ENCODE results near the gene SLC1A1.
"Not testable (repeated sequence)": the region's sequence is repeated elsewhere in the genome, so short reads cannot be mapped to it uniquely, and the experiment has no call there.

SLC1A1 gene

GRCh38 chr9:4579001-4579400 lies 88.7 kb downstream of the SLC1A1 start:
- no peak for DNase-seq (ENCODE audit: low spot score)

- DNase-seq (ENCODE audit: low spot score): no peak
Measured at GRCh38 chr9:4581035-4581760, 90.9 kb downstream of the SLC1A1 start.

- DNase-seq (ENCODE audit: low spot score): no peak
Measured at GRCh38 chr9:4581861-4582565, 91.7 kb downstream of the SLC1A1 start.

- no peak for DNase-seq (ENCODE audit: low spot score)
Measured at GRCh38 chr9:4583001-4583400, 92.7 kb downstream of the SLC1A1 start.

DNA sequence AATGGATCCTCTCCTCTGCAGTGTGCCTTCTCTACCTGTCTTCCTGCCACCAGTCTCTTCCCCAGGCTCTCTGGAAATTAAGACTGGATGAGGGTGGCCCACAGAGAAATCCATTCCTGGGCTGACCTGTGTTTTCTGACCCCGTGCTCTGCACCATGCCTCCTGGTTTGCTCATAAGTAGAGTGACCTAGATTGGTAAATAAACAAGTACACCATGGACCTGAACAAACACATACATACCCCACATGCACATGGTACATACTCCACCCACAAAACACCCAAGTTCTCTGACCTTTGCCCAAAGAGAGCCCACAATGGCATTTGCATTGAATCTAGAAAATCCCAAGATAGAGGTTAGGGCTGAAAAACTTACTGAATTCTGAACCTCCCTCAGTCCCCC lies 94.4 kb downstream of the SLC1A1 start:
- no peak for DNase-seq (ENCODE audit: low spot score)

DNA sequence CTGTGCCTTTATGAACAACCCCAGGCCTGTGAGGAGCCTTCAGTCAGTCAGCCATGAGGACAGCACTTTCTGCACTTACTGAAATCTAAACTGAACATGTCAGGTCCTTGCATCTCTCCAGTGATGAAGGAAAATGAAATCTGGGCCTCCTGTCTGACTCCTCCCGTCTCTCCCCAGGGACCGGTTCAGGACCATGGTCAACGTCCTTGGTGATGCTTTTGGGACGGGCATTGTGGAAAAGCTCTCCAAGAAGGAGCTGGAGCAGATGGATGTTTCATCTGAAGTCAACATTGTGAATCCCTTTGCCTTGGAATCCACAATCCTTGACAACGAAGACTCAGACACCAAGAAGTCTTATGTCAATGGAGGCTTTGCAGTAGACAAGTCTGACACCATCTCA lies 94.9 kb downstream of the SLC1A1 start:
- no peak for DNase-seq (ENCODE audit: low spot score)

- DNase-seq (ENCODE audit: low spot score): no peak
Measured at GRCh38 chr9:4588721-4589120, 98.5 kb downstream of the SLC1A1 start.

GRCh38 chr9:4590430-4591122 lies 100.3 kb downstream of the SLC1A1 start:
- DNase-seq (ENCODE audit: low spot score): peak; percentile 19

DNA sequence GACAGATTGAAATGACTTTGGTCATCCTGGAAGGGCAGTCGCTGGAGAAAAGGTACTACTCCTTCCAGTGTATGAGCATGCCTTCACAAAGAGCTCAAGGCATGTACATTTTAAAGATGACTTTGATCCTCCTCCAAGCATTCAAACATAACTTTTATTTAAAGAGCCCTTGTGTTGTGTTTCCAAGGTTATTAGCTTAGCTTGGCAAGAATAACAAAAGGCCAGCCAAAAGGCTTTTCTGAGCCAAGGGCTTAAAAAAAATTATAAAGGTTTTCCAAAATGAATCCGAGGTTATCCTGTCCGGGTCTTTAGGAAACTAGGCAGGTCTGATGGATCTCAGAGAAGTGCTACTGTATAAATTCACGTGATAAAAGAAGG lies 100.8 kb downstream of the SLC1A1 start:
- DNase-seq (ENCODE audit: low spot score): no peak

DNA sequence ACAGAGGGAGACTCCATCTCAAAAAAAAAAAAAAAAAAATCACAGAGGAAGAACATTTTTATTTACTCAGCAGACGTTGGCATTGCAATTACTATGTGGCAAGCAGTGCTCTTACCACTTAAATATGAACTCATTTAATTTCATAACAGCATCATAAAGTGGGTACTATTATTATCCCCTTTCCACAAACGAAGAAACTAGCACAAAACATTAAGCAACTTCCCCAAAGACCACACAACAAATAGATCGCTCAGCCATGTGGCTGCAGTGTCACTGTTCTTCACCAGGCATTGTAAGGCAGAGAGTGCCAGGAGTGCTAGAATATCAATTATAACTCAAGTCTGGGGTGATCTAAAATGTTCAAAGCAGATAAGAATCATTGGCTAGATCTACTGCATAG lies 102.0 kb downstream of the SLC1A1 start:
- DNase-seq (ENCODE audit: low spot score): no peak

- no peak for DNase-seq (ENCODE audit: low spot score)
Measured at GRCh38 chr9:4592886-4593285, 102.6 kb downstream of the SLC1A1 start.

- no peak for DNase-seq (ENCODE audit: low spot score)
Measured at GRCh38 chr9:4594545-4594944, 104.3 kb downstream of the SLC1A1 start.

GRCh38 chr9:4594994-4595393 lies 104.7 kb downstream of the SLC1A1 start:
- DNase-seq (ENCODE audit: low spot score): no peak

- DNase-seq (ENCODE audit: low spot score): no peak
Measured at GRCh38 chr9:4596165-4596922, 106.1 kb downstream of the SLC1A1 start.

DNA sequence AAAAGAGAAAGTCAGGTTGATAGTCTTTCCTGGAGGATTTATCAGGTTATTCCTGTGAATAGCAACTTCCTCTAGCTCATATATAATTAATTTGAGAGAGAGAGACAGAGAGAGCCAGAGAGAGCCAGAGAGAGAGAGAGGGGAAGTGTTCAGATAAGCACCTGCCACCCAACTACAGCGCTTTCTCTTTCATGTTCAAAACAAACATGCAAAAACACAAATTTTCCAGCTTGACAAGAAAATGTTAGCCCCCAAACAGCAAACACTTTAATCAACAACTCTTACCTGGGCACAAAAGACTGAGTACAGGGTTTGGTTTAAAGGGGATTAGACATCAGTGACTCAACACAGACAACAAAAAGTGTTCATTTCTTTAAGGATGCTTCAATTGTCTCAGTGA lies 110.1 kb downstream of the SLC1A1 start:
- no peak for DNase-seq (ENCODE audit: low spot score)

DNA sequence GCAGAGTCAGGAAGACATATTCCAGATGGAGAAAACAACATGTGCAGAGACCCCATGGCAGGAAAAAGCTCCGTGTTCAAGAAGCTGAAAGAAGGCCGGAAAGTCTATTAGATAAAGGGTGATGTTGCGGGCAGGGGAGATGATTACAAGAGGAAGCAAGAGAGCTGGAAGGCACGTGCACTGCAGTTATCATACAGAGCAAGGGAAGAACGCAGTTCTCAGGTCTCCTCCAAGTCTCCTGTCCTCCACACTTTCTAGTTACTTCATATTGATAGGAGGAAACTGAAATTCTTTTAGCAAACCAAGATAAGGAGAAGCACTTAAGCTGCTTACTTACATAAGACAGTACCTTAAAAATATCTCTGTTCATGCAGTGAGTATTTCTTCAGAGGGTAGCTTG lies 113.6 kb downstream of the SLC1A1 start:
- DNase-seq (ENCODE audit: low spot score): no peak

- DNase-seq (ENCODE audit: low spot score): peak; percentile 44
Measured at GRCh38 chr9:4604678-4605095, 114.4 kb downstream of the SLC1A1 start.

DNA sequence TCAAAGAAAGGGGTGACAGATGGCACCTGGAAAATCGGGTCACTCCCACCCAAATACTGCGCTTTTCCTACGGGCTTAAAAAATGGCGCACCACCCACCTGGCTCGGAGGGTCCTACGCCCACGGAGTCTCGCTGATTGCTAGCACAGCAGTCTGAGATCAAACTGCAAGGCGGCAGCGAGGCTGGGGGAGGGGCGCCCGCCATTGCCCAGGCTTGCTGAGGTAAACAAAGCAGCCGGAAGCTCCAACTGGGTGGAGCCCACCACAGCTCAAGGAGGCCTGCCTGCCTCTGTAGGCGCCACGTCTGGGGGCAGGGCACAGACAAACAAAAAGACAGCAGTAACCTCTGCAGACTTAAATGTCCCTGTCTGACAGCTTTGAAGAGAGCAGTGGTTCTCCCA lies 115.8 kb downstream of the SLC1A1 start:
- not testable (repeated sequence) for DNase-seq (ENCODE audit: low spot score)

GRCh38 chr9:4614627-4615026 lies 124.4 kb downstream of the SLC1A1 start:
- no peak for DNase-seq (ENCODE audit: low spot score)

GRCh38 chr9:4615251-4615650 lies 125.0 kb downstream of the SLC1A1 start:
- DNase-seq (ENCODE audit: low spot score): peak; percentile 29

DNA sequence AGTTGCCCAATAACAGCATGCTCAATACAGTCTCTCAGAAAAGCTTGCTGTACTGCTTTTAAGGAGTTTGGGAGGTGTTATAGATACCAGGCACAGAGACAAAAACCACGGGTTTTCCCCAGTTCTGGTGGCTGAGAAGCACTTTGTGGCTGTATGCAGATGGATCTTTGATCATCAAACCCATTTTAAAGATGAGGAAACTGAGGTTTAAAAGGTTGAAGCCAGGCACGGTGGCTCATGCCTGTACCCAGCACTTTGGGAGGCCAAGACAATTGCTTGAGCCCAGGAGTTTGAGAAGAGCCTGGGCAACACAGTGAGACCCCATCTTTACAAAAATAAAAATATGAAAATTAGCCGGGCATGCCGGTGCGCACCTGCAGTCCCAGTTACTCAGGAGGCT lies 125.5 kb downstream of the SLC1A1 start:
- no peak for DNase-seq (ENCODE audit: low spot score)

DNA sequence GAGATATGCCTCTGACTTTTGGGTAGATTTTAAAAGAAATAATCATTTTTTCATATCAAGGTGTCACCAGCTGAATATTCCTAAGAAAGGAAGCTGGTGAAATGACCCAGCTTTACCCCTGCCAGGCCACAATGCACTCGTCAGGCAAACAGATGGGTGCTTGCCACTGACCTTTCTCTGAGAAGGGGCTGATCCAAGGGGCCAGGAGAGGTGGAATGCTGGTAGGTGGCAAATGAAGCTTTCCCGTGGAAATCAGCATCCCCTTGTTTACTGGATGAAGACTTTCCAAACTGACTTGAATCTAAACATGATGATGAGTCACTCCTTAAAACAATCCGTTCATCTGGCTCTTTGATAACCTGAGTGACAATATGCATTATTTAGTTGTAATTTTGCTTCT lies 127.5 kb downstream of the SLC1A1 start:
- no peak for DNase-seq (ENCODE audit: low spot score)

- DNase-seq (ENCODE audit: low spot score): no peak
Measured at GRCh38 chr9:4618700-4619099, 128.4 kb downstream of the SLC1A1 start.
